Measurements from ENCODE around the gene TMOD2. TPM values are rescaled to one million over a fixed set of nuclear protein-coding genes. Genes with fewer than 3 reads are reported as not detected.
A peak's percentile ranks its signal among the peaks of the same experiment; 100 is the strongest.

Gene TMOD2
- total RNA-seq, 1 experiment from 2014 or later: 3.0 TPM

GRCh38 chr15:51782357-51782896, 31.0 kb downstream of the TMOD2 start:
- Histone ChIP-seq H3K4me1 (ENCODE audit: insufficient read depth, low read length) (no peaks in the 10 kb centered on the region; the same call in 1 of the 2 replicates), H4K20me1 (ENCODE audit: control insufficient read depth, insufficient read depth, insufficient read length) (no peaks in the 10 kb centered on the region), H3K23me2 (ENCODE audit: insufficient read length, low read depth, low read length, poor library complexity, severe bottlenecking) (no peaks in the 10 kb centered on the region), H2AFZ (ENCODE audit: low read length) (no peak overlapping the region), H2BK12ac (ENCODE audit: insufficient read length, low read depth, low read length) (no peak overlapping the region), H3K9ac (ENCODE audit: extremely low read depth, insufficient read length, low read length) (no peak overlapping the region), H2AK5ac (ENCODE audit: insufficient read length, low read length) (no peak overlapping the region), H3K14ac (ENCODE audit: insufficient read depth, low read length) (no peak overlapping the region), H3K23ac (ENCODE audit: insufficient read length, low read depth, low read length) (no peak overlapping the region), H4K91ac (ENCODE audit: insufficient read length, low read depth, low read length) (no peak overlapping the region), H4K5ac (ENCODE audit: insufficient read length, low read depth, low read length) (no peak overlapping the region), H3K4me2 (ENCODE audit: insufficient read depth, insufficient read length, low read length) (no peak overlapping the region), H3T11ph (ENCODE audit: low read length) (no peak overlapping the region), H2BK5ac (ENCODE audit: insufficient read length, low read length) (no peak overlapping the region), H2BK20ac (ENCODE audit: low read depth, low read length, poor library complexity, severe bottlenecking) (no peak overlapping the region), H3K18ac (ENCODE audit: insufficient read length, low read depth, low read length) (no peak overlapping the region), H3K27me3 (ENCODE audit: insufficient read depth, low read length) (no peaks in the 10 kb centered on the region), H3K79me2 (ENCODE audit: insufficient read depth, low read length) (no peaks in the 10 kb centered on the region), H3K4ac (ENCODE audit: low read depth, low read length) (no peak overlapping the region), H4K8ac (replicated peaks; ENCODE audit: insufficient read length, low read depth, low read length) (no peak overlapping the region), H2BK120ac (ENCODE audit: low read depth, low read length, poor library complexity, severe bottlenecking) (no peak overlapping the region), H2BK15ac (ENCODE audit: low read depth, low read length) (no peak overlapping the region), H3K27ac (ENCODE audit: insufficient read length, low read depth, low read length) (no peak overlapping the region), H3K56ac (ENCODE audit: insufficient read length, low read depth, low read length) (no peak overlapping the region), H3K9me3 (ENCODE audit: control insufficient read depth, low read depth, low read length) (no peaks in the 10 kb centered on the region), H3K79me1 (ENCODE audit: insufficient read depth, low read depth, low read length, poor library complexity, severe bottlenecking) (no peaks in the 10 kb centered on the region)
- TF ChIP-seq, protein P1, sequence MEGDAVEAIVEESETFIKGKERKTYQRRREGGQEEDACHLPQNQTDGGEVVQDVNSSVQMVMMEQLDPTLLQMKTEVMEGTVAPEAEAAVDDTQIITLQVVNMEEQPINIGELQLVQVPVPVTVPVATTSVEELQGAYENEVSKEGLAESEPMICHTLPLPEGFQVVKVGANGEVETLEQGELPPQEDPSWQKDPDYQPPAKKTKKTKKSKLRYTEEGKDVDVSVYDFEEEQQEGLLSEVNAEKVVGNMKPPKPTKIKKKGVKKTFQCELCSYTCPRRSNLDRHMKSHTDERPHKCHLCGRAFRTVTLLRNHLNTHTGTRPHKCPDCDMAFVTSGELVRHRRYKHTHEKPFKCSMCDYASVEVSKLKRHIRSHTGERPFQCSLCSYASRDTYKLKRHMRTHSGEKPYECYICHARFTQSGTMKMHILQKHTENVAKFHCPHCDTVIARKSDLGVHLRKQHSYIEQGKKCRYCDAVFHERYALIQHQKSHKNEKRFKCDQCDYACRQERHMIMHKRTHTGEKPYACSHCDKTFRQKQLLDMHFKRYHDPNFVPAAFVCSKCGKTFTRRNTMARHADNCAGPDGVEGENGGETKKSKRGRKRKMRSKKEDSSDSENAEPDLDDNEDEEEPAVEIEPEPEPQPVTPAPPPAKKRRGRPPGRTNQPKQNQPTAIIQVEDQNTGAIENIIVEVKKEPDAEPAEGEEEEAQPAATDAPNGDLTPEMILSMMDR (conservative IDR thresholded peaks at IDR 0.05): peak; percentile 86
- peaks cover 6% of the 10 kb centered on the region in 2 experiments; a peak in 2 of 5 replicates for H3K9me3 Mint-ChIP-seq
- WGBS (ENCODE audit: extremely low coverage, insufficient read length, low lambda C conversion rate): no CpG with 5 or more reads among the region's 7 CpGs
- no peaks in the 10 kb centered on the region for H3K27me3 Mint-ChIP-seq (ENCODE audit: low read depth)
- no peak for DNase-seq
- H3K27ac Mint-ChIP-seq: no peak overlapping the region
- peaks cover 0 to 12% (median 2%) of the 10 kb centered on the region in 3 experiments; a peak in 3 of 7 replicates for H3K36me3 Mint-ChIP-seq (ENCODE audit: insufficient read depth in 1 of 3, low read depth in 3 of 3)
- peaks cover 7 to 10% of the 10 kb centered on the region in 2 experiments for H3K4me1 Mint-ChIP-seq
- no peak overlapping the region for H3K4me3 Mint-ChIP-seq
